ENCODE results near the gene SFT2D1. TPM values are rescaled to one million over a fixed set of nuclear protein-coding genes. Genes with fewer than 3 reads are reported as not detected.

Gene SFT2D1
- total RNA-seq, 1 experiment from 2014 or later, result 65.6 TPM

- no peak overlapping the region for H3K9ac ChIP-seq (ENCODE audit: low read length)
- H3K27me3 ChIP-seq (ENCODE audit: insufficient read depth, low read length), result no peaks in the 10 kb centered on the region
- ATAC-seq (no peak), DNase-seq (ENCODE audit: low read depth, low spot score) (no peak)
- POLR2A ChIA-PET, result no interaction called here
- H3K79me2 ChIP-seq (ENCODE audit: insufficient read depth, low read length), result peaks cover 32% of the 10 kb centered on the region
- no peaks in the 10 kb centered on the region for H4K20me1 ChIP-seq (ENCODE audit: insufficient read depth)
- BruUV-seq (replicated peaks), result no TSS peak
- no peak for TF ChIP-seq EZH2phosphoT487 (IDR thresholded peaks at IDR 0.05; ENCODE audit: borderline replicate concordance)
- no peak for TF ChIP-seq SRF (IDR thresholded peaks at IDR 0.05; ENCODE audit: low read depth)
- TF ChIP-seq POLR2A (IDR thresholded peaks at IDR 0.05; ENCODE audit: borderline replicate concordance, extremely low read depth, insufficient read depth, insufficient read length), result no peak
- no peak for TF ChIP-seq POLR2AphosphoS5 (IDR thresholded peaks at IDR 0.05; ENCODE audit: low read depth, low read length)
- no peak for TF ChIP-seq CEBPB (IDR thresholded peaks at IDR 0.05; ENCODE audit: low read depth)
- no peak for TF ChIP-seq TCF7L2 (IDR thresholded peaks at IDR 0.05; ENCODE audit: borderline replicate concordance, extremely low read depth, insufficient read depth, insufficient read length)
- TF ChIP-seq SIN3A (IDR thresholded peaks at IDR 0.05; ENCODE audit: low read depth), result no peak
- TF ChIP-seq JUND (IDR thresholded peaks at IDR 0.05), result no peak
- TF ChIP-seq REST (IDR thresholded peaks at IDR 0.05; ENCODE audit: low read depth), result no peak
- TF ChIP-seq ATF3 (IDR thresholded peaks at IDR 0.05), result no peak
- no peak for TF ChIP-seq YY1 (IDR thresholded peaks at IDR 0.05; ENCODE audit: extremely low read depth, insufficient replicate concordance, low read depth, low read length)
- TF ChIP-seq EGR1 (IDR thresholded peaks at IDR 0.05; ENCODE audit: low read depth), result no peak
- TF ChIP-seq SP1 (IDR thresholded peaks at IDR 0.05; ENCODE audit: low read depth), result no peak
- no peak for TF ChIP-seq MAX (IDR thresholded peaks at IDR 0.05)
- TF ChIP-seq ZNF274 (IDR thresholded peaks at IDR 0.05; ENCODE audit: low read depth, low read length), result no peak
- no peak for TF ChIP-seq ELF1 (IDR thresholded peaks at IDR 0.05; ENCODE audit: borderline replicate concordance, low read depth)
- TF ChIP-seq FOSL1 (IDR thresholded peaks at IDR 0.05; ENCODE audit: low read depth), result no peak
- peaks cover 0 to 17% of the 10 kb centered on the region in 2 experiments; a peak in 3 of 4 replicates for H3K4me1 ChIP-seq (ENCODE audit: control insufficient read depth in 1 of 2, insufficient read depth in 2 of 2, low read length in 2 of 2)
- CTCF ChIA-PET, result no interaction called here
- H3K27ac ChIP-seq (ENCODE audit: low read depth, low read length), result no peak overlapping the region
- no peaks in the 10 kb centered on the region for H3K9me3 ChIP-seq (ENCODE audit: control insufficient read depth in 1 of 2, insufficient read depth in 1 of 2, low read depth in 1 of 2, low read length in 2 of 2)
- H3K4me2 ChIP-seq (ENCODE audit: low read length), result no peak overlapping the region
- no peaks in the 10 kb centered on the region for H3K9me2 ChIP-seq (ENCODE audit: insufficient read depth)
- RAD21 ChIA-PET (ENCODE audit: low non-redundant PET in 1 of 2, low total read pairs in 2 of 2, uncharacterized antibody in 2 of 2, unreplicated experiment in 2 of 2), result no interaction called here
- no peak overlapping the region for H2AFZ ChIP-seq (ENCODE audit: low read depth, low read length, poor library complexity, severe bottlenecking)
- H3K4me3 ChIP-seq (replicated peaks in 1 of 2; ENCODE audit: low read depth in 1 of 2, low read length in 2 of 2), result no peak overlapping the region
- peaks cover 2% of the 10 kb centered on the region in 2 experiments; a peak in 2 of 4 replicates for H3K36me3 ChIP-seq (ENCODE audit: control insufficient read depth in 1 of 2, insufficient read depth in 2 of 2, low read length in 2 of 2)
- intact Hi-C loops (cut with micrococcal nuclease), result no loop called here
These were observed 1.9 kb upstream of the SFT2D1 start for GRCh38 chr6:166344240-166344639.

Measured in HCT116 (cell line).